T follicular helper cell (primary cell): ENCODE data around the gene KLK6.
"Not testable (repeated sequence)": the region's sequence is repeated elsewhere in the genome, so short reads cannot be mapped to it uniquely, and the experiment has no call there.

Experiments used
- DNase-seq: peaks from one replicate; pipeline ENCODE4 v3.0.0-alpha.2; 2020; ENCODE audit warnings: low read depth

Gene KLK6

DNA sequence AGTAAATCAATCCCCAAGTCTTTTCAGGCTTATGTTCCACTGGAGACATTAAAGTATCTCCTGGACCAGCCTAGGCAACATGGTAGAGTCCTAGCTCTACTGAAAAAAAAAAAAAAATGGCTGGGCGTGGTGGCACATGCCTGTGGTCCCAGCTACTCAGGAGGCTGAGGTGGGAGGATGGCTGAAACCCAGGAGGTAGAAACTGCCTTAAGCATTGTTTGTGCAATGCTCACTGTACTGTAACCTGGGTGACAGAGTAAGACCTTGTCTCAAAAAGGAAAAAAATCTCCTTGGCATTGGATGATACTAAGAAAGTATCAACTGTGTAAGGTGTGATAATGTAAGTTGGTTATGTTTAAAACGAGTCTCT is 23.3 kb upstream of the KLK6 start:
- no peak for DNase-seq

DNA sequence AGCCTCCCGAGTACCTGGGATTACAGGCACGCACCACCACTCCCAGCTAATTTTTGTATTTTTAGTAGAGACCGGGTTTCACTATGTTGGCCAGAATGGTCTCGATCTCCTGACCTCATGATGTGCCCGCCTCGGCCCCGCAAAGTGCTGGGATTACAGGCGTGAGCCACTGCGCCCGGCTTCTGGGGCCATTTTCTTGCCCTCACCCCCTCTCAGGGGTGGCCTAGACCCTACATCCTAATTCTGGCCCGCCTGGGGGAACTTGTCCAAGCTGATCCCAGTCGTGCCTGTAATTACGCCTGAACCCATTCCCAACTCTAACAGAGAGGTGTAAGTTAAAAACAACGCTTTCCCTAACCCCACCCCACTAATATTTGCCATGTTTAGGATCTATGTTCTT is 15.0 kb upstream of the KLK6 start:
- not testable (repeated sequence) for DNase-seq

DNA sequence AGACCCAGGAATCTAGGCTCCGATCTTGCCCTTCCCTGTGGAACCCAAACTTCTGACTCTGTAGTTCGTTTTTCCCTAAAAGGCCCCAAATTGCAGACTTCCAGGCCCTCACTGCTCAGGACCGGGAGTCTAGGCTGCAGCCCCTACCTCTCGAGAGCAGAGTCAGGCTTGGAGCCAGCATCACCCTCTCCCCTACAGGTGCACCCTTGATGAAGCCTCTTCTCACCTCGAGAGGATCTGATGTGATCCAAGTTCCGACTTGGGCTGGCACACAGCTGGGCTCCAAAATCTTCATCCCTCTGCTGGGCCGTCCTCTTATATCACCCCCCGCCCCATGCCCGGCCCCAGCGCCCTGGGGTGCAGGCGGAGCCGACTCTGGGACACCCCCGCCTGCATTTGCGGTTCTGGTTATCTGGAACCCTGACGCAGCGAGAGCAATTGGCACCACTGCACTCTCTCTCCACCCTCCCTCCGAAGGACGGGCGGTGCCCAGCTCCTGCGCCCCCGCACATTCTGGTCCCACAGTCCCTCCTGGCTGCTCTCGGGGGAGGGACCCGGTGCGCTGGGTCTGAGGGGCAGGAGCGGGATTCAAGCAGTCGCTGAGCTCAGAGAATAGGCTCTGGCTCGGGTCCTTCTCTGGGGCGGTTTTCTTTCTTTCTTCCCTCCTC is 14.4 kb upstream of the KLK6 start, which contains the start of gene KLK7:
KLK7 (minus strand) TSS at position 293 of the 668 bp plus-strand sequence. CDS start 1,518 bp downstream, outside the sequence.
- no peak for DNase-seq

DNA sequence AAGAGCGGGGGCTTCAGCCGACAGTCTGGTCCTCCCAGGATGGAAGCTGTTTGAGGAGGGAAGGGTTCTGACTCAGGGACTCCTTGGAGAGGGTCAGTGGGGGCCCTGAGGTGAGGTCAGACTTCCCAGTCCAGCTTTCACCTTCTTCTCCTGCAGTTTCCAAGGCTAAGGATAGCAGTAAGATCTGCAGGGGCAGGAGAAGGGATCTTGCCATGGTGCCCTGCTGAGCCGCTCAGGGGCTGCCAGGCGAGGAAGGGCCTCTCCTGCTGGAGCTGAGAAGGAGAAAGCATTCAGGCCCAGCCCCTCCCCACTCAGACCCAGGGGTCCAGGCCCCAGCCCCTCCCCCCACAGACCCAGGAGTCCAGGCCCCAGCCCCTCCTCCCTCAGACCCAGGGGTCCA is 12.8 kb upstream of the KLK6 start:
- no peak for DNase-seq

DNA sequence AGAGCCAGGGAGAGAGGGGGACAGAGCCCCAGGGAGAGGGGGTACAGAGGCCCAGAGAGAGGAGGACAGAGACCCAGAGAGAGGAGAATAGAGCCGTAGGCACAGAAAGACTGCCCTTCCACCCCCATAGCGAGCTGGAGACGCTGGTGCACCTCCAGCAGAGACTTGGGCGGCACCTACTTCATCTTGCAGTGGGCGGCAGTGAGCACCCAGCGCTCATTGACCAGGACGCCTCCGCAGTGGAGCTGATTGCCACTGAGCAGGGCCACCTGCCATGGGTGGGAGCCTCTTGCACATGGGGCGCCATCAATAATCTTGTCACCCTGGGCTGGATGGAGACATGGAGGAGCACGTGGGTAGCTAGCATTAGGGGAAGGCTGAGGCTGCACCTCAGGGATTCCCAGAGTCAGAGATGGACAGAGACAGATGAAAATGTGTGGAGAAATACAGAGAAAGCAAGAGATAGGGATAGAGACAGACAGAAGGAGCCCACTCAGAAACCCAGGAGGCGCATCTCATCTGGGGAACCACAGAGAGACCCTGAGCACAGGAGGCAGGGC is 12.3 kb upstream of the KLK6 start:
- DNase-seq, result no peak

DNA sequence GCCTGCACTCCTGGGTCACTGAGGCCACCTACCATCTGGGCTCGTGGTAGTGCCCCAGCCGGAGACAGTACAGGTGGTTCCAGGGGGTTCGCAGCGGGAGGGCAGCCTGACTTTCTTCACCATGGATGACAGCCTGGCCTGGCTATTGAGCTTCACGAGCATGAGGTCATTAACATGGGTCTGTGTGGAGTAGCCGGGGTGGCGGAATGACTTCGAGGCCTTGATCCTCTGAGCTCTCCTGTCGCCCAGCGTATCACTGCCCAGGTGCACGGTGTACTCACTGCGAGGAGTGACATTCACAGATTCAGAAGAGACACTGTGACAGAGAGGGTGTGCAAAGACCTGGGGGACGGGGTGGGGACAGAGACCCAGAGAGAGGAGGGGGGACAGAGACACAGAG is 10.8 kb upstream of the KLK6 start:
- DNase-seq, result no peak

DNA sequence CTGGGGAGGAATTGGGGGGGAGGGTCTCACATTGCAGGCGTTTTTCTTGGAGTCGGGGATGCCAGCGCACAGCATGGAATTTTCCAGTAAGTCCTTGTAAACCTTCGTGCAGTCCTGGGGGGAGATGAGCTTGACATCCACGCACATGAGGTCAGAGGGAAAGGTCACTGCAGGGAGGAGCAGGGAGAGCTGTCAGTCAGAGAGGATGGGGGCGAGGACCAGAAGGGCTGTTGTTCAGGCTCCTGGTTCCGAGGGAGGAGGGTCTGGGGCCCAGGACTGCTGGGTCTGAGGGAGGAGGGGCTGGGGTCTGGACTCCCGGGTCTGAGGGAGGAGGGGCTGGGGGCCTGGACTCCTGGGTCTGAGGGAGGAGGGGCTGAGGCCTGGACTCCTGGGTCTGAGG is 10.4 kb upstream of the KLK6 start:
- no peak for DNase-seq

DNA sequence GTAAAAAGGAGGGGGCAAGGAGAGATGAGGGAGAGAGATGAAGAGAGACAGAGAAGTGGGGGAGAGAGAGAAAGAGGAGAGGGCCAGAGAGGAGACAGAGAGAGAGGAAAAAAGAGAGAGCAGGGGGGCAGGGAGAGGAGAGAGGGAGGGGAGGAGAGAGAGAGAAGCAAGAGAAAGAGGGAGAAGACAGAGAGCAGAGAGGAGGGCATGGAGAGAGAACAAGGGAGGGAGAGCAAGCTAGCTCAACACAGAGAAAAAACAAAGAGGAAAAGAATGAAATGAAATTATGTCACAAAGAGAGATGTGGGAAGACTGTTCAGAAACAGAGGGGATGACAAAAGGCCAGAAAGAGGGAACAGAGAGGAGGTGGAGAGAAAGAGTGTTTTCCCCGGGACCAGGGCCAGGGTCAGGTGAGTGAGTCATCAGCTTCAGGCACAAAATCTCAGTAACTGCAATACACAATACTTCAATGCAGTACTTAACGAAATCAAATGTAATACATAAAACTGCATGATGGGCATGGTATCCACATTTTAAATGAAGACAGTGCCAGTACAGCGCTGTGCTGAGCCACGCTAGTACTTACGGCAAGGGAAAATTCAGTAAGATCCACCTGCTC is 9.5 kb upstream of the KLK6 start:
- no peak for DNase-seq

DNA sequence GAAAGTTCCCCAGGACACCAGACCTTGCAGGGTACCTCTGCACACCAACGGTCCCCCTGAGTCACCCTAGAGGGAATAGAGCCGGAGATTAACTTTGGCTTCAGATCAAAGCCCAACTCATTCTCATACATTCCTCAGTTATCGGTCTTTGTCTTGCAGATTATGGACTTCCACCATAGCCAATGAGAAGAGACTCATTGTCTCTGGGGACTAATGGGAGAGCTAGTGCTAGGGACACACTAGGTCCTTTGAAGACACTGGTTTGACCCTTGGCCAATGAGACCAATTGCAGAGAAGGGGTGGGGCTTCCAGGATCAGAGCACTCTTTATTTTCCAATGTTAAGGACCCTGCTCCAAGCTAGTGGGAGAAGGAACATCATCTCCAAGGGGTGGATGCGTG is 8.2 kb upstream of the KLK6 start:
- no peak for DNase-seq

DNA sequence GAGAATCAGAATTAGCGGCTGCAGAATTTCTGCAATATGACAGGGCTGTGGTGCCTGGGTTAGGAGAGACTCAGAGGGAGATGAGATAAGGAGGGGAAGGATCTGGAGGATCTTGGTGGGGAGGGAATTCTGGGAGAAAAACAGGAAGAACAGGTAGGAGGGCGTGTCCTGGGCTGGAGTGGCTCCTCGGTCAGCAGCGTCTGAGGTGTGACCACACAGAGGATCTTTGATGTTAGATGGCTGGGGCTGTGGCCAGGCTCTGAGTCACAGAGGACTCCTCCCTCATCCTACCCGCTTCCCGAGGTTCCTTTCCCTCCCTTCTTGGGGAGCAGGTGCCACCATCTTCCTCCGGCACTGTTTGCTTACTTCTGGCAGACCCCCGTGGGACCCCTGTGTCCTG is 6.4 kb upstream of the KLK6 start:
- DNase-seq, result no peak

DNA sequence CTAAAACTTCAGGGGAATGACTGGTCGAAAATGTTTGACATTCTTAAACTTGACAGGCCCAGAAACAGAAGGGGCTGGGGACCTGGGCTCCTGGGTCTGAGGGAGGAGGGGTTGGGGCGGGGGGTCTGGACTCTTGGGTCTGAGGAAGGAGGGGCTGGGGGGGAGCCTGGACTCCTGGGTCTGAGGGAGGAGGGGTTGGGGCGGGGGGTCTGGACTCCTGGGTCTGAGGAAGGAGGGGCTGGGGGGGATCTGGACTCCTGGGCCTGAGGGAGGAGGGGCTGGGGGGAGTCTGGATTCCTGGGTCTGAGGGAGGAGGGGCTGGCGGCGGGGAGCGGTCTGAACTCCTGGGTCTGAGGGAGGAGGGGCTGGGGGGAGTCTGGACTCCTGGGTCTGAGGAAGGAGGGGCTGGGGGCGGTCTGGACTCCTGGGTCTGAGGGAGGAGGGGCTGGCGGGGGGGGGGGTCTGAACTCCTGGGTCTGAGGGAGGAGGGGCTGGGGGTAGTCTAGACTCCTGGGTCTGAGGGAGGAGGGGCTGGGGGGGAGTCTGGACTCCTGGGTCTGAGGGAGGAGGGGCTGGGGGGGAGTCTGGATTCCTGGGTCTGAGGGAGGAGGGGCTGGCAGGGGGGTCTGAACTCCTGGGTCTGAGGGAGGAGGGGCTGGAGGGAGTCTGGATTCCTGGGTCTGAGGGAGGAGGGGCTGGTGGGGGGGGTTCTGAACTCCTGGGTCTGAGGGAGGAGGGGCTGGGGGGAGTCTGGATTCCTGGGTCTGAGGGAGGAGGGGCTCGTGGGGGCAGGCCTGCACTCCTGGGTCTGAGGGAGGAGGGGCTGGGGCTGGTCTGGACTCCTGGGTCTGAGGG is 5.5 kb upstream of the KLK6 start:
- no peak for DNase-seq

DNA sequence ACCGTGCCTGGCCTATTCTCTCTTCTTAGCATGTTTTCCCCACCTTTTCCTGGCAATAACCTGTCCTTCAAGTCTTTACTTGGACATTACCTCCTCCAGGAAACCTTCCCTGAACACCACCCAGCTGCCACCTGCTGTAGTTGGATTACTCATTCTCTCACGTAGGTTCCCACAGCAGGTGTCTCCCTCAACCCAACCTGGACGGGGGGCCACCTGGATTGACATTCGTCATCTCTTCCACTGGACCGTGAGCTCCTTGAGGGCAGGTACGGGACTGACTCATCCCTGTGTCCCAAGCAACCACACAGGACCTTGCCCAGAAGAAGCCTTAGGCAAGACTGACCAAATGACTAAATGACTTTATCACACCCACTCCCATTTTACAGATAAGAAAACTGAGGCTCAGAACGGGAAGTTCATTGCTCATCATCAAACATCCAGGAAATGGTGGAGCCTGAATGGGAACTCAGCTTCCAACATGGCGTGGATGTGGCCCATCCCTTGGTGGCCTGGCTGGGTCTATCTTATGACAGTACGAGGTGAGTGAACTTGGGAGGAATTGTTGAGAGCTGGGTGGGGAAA is 3.5 kb upstream of the KLK6 start:
- no peak for DNase-seq

DNA sequence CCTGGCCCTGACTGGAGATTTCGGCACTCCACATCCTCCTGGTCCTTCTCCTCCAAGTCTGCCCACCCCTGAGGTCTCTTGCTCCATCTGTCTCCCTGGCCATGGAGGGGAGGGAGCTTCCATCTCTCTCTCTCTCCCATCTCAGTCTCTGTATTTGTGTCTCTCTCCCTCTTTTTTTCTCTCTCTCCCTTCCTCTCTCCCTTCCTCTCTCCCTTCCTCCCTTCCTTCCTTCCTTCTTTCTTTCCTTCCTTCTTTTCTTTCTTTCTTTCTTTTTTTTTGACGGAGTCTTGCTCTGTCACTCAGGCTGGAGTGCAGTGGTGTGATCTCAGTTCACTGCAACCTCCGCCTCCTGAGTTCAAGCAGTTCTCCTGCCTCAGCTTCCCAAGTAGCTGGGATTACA is 419 bp upstream of the KLK6 start:
- not testable (repeated sequence) for DNase-seq

DNA sequence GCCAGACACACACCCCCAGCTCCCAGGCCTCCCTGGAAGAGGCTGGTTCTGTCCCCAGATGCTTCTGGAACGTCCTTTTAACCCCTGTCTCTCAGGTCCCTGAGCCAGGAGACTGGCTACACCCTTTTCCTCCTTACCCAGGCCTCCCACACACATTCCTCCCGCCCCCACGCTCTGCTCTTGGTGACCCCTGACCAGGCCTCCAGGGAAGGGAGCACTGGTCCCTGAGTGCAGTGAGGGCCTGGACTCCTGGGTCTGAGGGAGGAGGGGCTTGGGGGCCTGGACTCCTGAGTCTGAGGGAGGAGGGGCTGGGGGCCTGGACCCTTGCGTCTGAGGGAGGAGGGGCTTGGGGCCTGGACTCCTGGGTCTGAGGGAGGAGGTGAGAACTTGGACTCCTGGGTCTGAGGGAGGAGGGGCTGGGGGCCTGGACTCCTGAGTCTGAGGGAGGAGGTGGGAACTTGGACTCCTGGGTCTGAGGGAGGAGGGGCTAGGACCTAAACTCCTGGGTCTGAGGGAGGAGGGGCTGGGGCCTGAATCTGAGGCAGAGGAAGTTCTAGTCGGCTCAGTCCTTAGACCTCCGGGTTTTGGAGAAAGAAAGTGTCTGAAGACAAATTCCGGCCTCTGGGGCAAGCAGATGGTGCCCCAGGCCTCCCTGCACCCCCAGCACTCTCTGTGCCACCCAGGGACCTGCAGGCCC is 527 bp downstream of the KLK6 start:
- no peak for DNase-seq

DNA sequence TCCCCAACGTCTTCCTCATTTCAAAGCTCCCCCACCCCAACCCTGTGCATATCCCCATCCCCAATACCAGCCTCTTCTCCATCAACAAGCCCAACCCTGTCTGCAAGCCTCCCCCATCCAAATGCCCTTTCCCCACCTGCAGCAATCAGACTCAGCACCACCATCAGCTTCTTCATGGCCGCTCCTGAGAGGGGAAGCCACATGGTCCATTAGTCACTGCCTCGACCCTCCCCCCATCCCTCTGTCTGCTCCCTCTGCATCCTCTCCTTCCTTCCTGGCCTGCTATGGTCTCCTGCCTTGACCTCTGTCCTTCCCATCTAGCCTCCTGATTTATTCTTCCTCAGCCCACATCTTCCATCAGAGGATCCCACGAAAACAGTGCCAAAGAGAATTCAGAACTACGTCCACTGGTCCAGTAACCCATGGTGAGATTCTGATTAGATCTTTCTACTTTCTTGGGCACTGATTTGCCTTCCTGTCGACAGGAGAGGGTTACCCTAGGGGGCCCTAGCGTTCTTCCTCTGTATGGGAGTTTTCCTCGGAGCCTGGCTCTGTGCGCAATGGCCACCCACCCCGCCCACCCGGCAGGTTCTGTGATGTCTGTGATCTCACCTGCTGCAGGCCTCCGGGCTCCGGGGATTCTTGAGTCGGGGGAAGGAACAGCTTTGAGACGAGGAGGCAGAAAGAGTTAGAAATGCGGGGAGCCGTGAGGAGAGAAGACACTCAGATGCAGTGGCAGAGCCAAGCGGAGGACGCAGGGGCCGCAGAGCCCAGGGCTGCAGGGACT is 1.3 kb downstream of the KLK6 start:
- DNase-seq, result no peak

DNA sequence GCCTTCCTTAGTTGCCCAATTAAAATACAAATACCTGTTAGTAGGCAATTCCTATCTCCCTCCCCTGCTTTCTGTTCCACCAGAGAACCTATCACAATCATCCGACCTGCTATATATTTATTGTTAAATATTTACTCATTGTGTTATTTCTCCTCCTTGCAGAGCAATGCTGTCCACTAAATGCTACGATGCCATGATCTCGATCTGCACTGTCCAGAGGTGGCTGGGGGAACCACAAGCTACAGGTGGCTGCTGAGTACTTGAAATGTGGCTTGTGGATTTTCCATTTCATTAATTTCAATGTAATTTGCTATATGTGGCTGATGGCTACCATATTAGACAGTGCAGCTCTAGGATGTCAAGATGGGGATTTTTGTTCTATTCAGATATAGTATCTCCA is 5.1 kb downstream of the KLK6 start:
- DNase-seq, result no peak

DNA sequence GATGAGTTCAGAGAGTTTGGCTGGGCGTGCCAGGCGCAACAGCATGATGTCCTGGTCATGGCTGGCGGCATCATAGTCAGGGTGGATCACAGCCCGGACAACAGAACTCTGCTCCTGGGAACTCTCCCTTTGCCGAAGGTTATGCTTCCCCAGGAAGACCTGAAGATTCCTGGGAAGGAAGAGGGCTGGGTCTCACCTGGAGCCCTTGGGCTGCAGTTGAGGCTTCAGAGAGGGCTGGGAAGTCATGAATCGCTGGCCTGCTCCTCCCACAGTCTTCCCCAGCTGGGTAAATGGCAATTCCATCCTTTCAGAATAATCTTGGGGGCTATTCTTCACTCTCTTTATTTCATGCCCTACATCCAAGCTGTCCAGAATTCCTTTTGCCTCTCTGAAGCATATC is 6.0 kb downstream of the KLK6 start:
- DNase-seq, result no peak

DNA sequence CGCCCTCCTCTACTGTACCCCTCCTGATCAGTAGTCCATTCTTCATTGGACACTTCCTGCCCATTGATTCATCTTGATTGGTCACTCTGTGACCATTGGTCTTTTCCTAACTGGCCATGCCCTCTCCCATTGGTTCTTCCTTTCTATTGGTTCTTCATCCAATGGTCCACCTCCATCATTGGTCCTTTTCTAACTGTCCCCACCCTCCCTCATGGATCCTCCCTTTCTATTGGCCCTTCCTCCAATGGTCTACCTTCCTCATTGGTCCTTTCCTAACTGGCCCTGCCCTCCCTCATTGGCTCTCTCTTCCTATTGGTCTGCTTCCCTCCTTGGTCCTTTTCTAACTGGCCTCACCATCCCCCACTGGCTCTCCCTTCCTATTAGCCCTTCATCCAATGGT is 7.1 kb downstream of the KLK6 start:
- no peak for DNase-seq

DNA sequence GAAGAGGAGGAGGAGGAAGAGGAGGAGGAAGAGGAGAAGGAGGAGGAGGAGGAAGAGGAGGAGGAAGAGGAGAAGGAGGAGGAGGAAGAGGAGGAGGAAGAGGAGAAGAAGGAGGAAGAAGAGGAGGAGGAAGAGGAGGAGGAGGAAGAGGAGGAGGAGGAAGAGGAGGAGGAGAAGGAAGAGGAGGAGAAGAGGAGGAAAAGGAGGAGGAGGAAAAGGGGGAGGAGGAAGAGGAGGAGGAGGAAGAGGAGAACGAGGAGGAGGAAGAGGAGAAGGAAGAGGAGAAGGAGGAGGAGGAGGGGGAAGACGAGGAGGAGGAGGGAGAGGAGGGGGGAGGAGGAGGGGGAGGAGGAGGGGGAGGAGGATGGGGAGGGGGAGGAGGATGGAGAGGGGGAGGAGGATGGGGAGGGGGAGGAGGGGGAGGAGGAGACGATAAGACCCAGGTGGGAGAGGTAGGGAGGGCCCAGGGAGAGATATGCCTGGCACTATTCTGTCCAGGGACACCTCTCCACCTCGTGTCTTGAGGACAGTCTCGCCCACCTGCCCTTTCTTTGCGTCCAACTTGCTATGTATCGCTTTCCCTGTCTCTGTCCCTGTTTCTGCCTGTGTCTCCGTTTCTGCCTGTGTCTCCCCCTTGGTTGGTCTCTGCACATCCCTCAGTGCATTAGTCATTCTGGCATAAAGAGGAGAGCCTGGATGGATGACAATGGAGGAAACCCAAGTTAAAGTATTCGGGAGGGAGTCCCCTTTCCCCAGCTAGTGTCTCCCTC is 9.5 kb downstream of the KLK6 start:
- DNase-seq, result no peak

DNA sequence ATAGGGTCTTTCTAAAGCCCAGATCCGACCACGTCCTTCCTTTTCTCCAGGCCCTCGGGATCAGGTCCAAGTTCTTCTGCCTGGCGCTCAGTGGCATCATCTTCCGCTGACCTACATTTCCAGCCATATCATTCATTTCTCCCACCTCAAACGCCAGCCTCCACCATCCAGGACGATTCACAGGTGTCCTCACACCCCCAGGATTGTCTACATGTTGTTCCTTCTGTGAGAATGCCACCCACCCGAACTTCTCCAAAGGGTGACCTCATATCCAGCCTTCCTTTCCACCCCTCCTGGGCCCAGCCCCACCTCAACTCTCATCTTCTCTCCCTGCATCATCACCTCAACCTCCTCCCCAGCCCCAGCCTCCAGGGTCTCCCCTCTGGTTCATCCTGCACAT is 11.8 kb downstream of the KLK6 start:
- no peak for DNase-seq
